GM12878 (cell line): ENCODE data around the gene SAPCD2. TPM values are rescaled to one million over a fixed set of nuclear protein-coding genes. Genes with fewer than 3 reads are reported as not detected.

Experiments
- ATF2 ChIP-seq: IDR thresholded peaks from 2 replicates; pipeline ENCODE4 v1.6.1; 2012; ENCODE audit warnings: low read length, inconsistent platforms
- ATF7 ChIP-seq: fragments of 450-650 bp; IDR thresholded peaks from 2 replicates; pipeline ENCODE4 v1.6.1; 2016; ENCODE audit warnings: low read depth, mild to moderate bottlenecking
- BRCA1 ChIP-seq: IDR thresholded peaks from 2 replicates; pipeline ENCODE4 v1.6.1; 2011; ENCODE audit warnings: low read depth, low read length, improper control_type of control experiment
- CREM ChIP-seq: IDR thresholded peaks from 2 replicates; pipeline ENCODE4 v1.6.1; 2014; ENCODE audit warnings: antibody characterized with exemption, low read depth
- EGR1 ChIP-seq, 2 experiments: IDR thresholded peaks; 1 replicate in 1 of 2; 2 replicates in 1 of 2; pipeline ENCODE4 v1.6.1; 2011 to 2012; ENCODE audit warnings: low read depth in 2 of 2, low read length in 2 of 2, borderline replicate concordance in 1 of 2, mild to moderate bottlenecking in 1 of 2, moderate library complexity in 1 of 2
- HSF1 ChIP-seq: fragments of 150-350 bp; IDR thresholded peaks from 2 replicates; pipeline ENCODE4 v1.6.1; 2014; ENCODE audit warnings: mild to moderate bottlenecking, low read depth, low read length
- LARP7 ChIP-seq: fragments of 450-650 bp; IDR thresholded peaks from 2 replicates; pipeline ENCODE4 v1.6.1; 2017; ENCODE audit warnings: mild to moderate bottlenecking
- NFIC ChIP-seq: IDR thresholded peaks from 2 replicates; pipeline ENCODE4 v1.6.1; 2012; ENCODE audit warnings: low read depth, mild to moderate bottlenecking, inconsistent platforms, low read length, moderate library complexity
- POLR2AphosphoS2 ChIP-seq: IDR thresholded peaks from 2 replicates; pipeline ENCODE4 v1.6.1; 2011; ENCODE audit warnings: low read depth, mild to moderate bottlenecking, low read length, improper control_type of control experiment, moderate library complexity
- RCOR1 ChIP-seq: conservative IDR thresholded peaks from 2 replicates; pipeline ENCODE4 v1.6.1; 2012; ENCODE audit warnings: low read depth, low read length, improper control_type of control experiment
- RELA ChIP-seq: fragments of 450-650 bp; IDR thresholded peaks from 2 replicates; pipeline ENCODE4 v1.8.0; 2014; ENCODE audit warnings: borderline replicate concordance; ENCODE audit not compliant: partially characterized antibody
- SP1 ChIP-seq: IDR thresholded peaks from one replicate; pipeline ENCODE4 v1.6.1; 2011; ENCODE audit warnings: low read depth, low read length
- SPI1 ChIP-seq: IDR thresholded peaks from 2 replicates; pipeline ENCODE4 v1.6.1; 2011; ENCODE audit warnings: low read depth, mild to moderate bottlenecking, low read length, moderate library complexity, borderline replicate concordance; ENCODE audit not compliant: insufficient read depth
- SUPT20H ChIP-seq: IDR thresholded peaks from 2 replicates; pipeline ENCODE4 v1.6.1; 2011; ENCODE audit warnings: low read depth, mild to moderate bottlenecking, low read length, moderate library complexity, borderline replicate concordance; ENCODE audit not compliant: control insufficient read depth
- SUZ12 ChIP-seq: fragments of 200-600 bp; sonication (generic); IDR thresholded peaks from one replicate; pipeline ENCODE4 v1.6.1; 2018; ENCODE audit warnings: antibody characterized with exemption, mild to moderate bottlenecking; ENCODE audit not compliant: unreplicated experiment
- TCF12 ChIP-seq: IDR thresholded peaks from 2 replicates; pipeline ENCODE4 v1.6.1; 2011; ENCODE audit warnings: low read depth, mild to moderate bottlenecking, low read length
- YY1 ChIP-seq: IDR thresholded peaks from 2 replicates; pipeline ENCODE4 v1.6.1; 2011; ENCODE audit warnings: low read depth, mild to moderate bottlenecking, low read length
- ZNF217 ChIP-seq: fragments of 450-650 bp; IDR thresholded peaks from 2 replicates; pipeline ENCODE4 v1.6.1; 2017; ENCODE audit warnings: antibody characterized with exemption, mild to moderate bottlenecking
- ZNF622 ChIP-seq: fragments of 450-650 bp; IDR thresholded peaks from 2 replicates; pipeline ENCODE4 v1.6.1; 2017; ENCODE audit warnings: mild to moderate bottlenecking, inconsistent platforms
- ZNF687 ChIP-seq: fragments of 450-650 bp; IDR thresholded peaks from 2 replicates; pipeline ENCODE4 v1.6.1; 2017; ENCODE audit warnings: mild to moderate bottlenecking, moderate library complexity
- ZZZ3 ChIP-seq: IDR thresholded peaks from 2 replicates; pipeline ENCODE4 v1.6.1; 2011; ENCODE audit warnings: low read depth; ENCODE audit not compliant: control insufficient read depth, insufficient read length
- polyA plus RNA-seq, 11 experiments: library from polyadenylated mRNA; depleted of rRNA in 4 of 11; unstranded in 6 of 11; stranded (reverse) in 5 of 11; fragments of >200 nt; fragmentation: Nextera tagmentation in 4 of 11; fragmentation: Illumina TruSeq in 1 of 11; extraction: Ambion mirVana in 4 of 11; extraction: Trizol in 1 of 11; gene quantifications; 1 replicate in 1 of 11; 2 replicates in 10 of 11; pipeline versions ENCODE4 v1.2.1 to v1.2.3, GENCODE V29; 2011 to 2016; ENCODE audit warnings: inconsistent platforms in 2 of 11, missing spikeins in 2 of 11, low read depth in 1 of 11
- total RNA-seq, 4 experiments: library from RNA; depleted of rRNA in 3 of 4; stranded (reverse); fragments of >200 nt in 3 of 4; fragmentation: Illumina TruSeq in 1 of 4; extraction: Trizol in 1 of 4; gene quantifications; 2 replicates each; pipeline versions ENCODE4 v1.2.1 to v1.2.3, GENCODE V29; 2013 to 2021

Gene SAPCD2
- total and polyA plus RNA-seq, 10 of the 15 experiments (the other 5 are each of a cell fraction or from before 2014, with no cell fraction given) = 1.6 to 35.2 (median 7.2) TPM

GRCh38 chr9:137034709-137035506 lies 35.4 kb downstream of the SAPCD2 start (continued):
- no peak for TF ChIP-seq SUZ12
- TF ChIP-seq EGR1 (IDR thresholded peaks at IDR 0.05; ENCODE audit: borderline replicate concordance in 1 of 2, low read depth in 2 of 2, low read length in 2 of 2) = 0 out of 3 replicates have a peak, but pooled peaks of 1 of the 2 experiments have one; percentile 12
- TF ChIP-seq RELA = peak; percentile 54
- no peak for TF ChIP-seq SPI1
- TF ChIP-seq CREM = no peak
- no peak for TF ChIP-seq HSF1
- TF ChIP-seq RCOR1 = peak; percentile 78; the same call in 1 of the 2 replicates
- TF ChIP-seq ZZZ3 = no peak
- no peak for TF ChIP-seq ZNF622
- no peak for TF ChIP-seq POLR2AphosphoS2
- TF ChIP-seq SUPT20H = no peak
- no peak for TF ChIP-seq ZNF687
- TF ChIP-seq BRCA1 = no peak
- peak; percentile 71 for TF ChIP-seq TCF12
- TF ChIP-seq ATF7 = no peak
- no peak for TF ChIP-seq ATF2
- TF ChIP-seq ZNF217 = no peak
- peak; percentile 15 for TF ChIP-seq SP1
- no peak for TF ChIP-seq NFIC
- TF ChIP-seq LARP7 = no peak
- TF ChIP-seq YY1 = peak; percentile 81
